H1 (cell line): ENCODE results near the gene PLCB3. TPM values are rescaled to one million over a fixed set of nuclear protein-coding genes. Genes with fewer than 3 reads are reported as not detected.

ENCODE experiments used
- GABPA ChIP-seq: IDR thresholded peaks from 2 replicates; pipeline ENCODE4 v1.6.1; 2011; ENCODE audit warnings: mild to moderate bottlenecking, low read length, moderate library complexity, borderline replicate concordance; ENCODE audit not compliant: insufficient read depth
- polyA plus RNA-seq, 7 experiments: library from polyadenylated mRNA; depleted of rRNA in 3 of 7; stranded (reverse) in 5 of 7; unstranded in 2 of 7; fragments of >200 nt in 5 of 7; fragments of 200-250 nt in 2 of 7; gene quantifications; 1 replicate in 5 of 7; 2 replicates in 1 of 7; 4 replicates in 1 of 7; pipeline versions ENCODE4 v1.2.1 to v1.2.3, GENCODE V29; 2011 to 2013; ENCODE audit warnings: missing spikeins in 2 of 7, mixed read lengths in 2 of 7
- total RNA-seq: library from RNA; stranded (reverse); fragmentation: NEBNext Ultra II Directional; extraction: Animal tissue kit (Norgen Biotek cat#: 25700); gene quantifications from 2 replicates; pipeline ENCODE4 v1.2.1, GENCODE V29; 2021

Gene PLCB3
- total and polyA plus RNA-seq, 2 of the 8 experiments (the other 6 are each of a cell fraction or from before 2014, with no cell fraction given) = 47.2 to 104 TPM

DNA sequence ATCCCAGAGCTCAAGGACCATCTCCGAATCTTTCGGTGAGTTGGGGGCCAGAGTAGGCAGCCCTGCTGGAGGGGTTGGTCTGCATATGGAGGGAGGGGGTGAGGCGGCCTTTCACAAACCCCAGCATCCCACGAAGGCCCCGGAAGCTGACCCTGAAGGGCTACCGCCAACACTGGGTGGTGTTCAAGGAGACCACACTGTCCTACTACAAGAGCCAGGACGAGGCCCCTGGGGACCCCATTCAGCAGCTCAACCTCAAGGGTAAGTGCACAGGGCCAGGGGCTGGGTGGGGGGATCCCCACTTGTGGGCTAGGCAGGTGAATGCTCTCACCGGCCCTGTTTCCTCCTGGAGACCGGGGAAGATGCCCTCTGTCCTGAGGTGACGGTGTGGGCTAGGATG lies 31.6 kb upstream of the PLCB3 start (continued):
- TF ChIP-seq GABPA = no peak
